Measurements from ENCODE around the gene UBE2B. TPM values are rescaled to one million over a fixed set of nuclear protein-coding genes. Genes with fewer than 3 reads are reported as not detected.
"Not testable (repeated sequence)": the region's sequence is repeated elsewhere in the genome, so short reads cannot be mapped to it uniquely, and the experiment has no call there.

The UBE2B gene
- 69.4 TPM for total RNA-seq

DNA sequence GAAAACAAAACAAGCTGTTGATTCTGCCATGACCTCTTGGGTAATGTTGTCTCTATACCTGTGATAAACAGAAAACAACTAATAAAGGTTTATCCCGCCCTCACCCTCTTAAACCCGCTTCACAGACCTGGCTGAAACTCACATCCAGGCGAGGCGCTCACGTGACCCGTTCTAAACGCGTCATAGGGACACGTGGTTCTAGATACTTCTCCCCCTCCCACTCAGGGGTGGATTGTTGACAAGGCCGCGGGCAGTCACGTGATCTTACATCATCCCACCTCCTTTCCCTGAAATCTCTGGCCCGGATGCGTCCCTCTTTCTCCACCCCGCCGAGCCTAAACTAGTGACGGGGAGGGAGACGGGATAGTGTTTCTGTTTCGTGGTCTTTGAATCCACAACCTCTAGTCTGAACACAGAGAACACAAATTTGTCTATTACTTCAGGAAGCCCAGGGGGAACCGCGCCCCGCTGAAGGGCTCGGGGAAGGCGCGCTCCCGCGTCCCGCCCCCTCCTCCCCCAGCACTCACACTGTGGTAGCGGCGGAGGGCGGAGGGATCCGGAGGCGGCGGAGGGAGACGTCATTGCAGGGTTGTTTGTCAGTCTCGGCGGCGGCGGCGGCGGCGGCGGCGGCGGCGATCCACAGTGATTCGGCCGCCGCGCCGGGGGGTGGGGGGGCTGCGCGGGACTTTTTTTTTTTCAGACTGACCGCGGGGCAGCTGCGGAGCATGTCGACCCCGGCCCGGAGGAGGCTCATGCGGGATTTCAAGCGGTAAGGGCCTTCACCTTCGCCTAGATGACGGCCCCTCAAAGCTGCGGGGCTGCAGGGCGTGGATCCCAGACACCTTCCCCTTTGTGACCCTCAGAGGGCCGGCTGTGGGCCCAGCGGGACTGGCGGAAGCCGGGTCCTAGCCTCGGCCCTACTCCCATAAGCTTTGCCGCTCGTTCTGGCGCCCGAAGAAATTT lies at the start of gene UBE2B:
UBE2B (plus strand) TSS at position 699 of the 963 bp plus-strand sequence; CDS start at position 726, 27 bp downstream.
- DNase-seq, result peak; percentile 100

DNA sequence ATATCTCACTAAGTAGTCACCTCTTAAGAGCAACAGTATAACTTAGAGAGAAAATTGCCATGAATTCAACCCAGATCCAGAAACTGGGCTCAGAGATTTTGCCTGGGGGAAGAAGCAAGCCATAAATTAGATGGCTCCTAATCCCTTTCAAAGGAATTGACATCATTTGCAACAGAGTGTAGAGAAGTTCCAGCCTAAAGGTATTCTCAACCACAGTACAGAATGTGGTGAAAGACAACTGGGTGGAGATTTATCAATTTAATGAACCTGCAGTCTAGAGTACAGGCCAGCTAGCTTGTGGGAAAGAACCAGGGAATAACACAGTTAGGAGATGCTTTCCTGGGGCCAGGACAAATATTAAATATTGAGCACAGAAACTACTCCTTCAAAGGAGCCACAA lies 44.0 kb upstream of the UBE2B start:
- no peak for DNase-seq

GRCh38 chr5:134328619-134329018 lies 42.8 kb upstream of the UBE2B start:
- no peak for DNase-seq

GRCh38 chr5:134336833-134337232 lies 34.5 kb upstream of the UBE2B start:
- not testable (repeated sequence) for DNase-seq

- DNase-seq, result not testable (repeated sequence)
Measured at GRCh38 chr5:134343500-134343899, 27.9 kb upstream of the UBE2B start.

DNA sequence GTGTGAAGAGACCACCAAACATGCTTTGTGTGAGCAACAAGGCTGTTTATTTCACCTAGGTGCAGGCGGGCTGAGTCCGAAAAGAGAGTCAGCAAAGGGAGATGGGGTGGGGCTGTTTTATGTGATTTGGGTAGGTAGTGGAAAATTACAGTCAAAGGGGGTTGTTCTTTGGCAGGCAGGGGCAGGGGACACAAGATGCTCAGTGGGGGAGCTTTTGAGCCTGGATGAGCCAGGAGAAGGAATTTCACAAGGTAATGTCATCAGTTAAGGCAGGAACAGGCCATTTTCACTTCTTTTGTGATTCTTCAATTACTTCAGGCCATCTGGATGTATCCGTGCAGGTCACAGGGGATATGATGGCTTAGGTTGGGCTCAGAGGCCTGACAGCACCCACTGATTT lies 25.9 kb upstream of the UBE2B start:
- DNase-seq, result not testable (repeated sequence)

DNA sequence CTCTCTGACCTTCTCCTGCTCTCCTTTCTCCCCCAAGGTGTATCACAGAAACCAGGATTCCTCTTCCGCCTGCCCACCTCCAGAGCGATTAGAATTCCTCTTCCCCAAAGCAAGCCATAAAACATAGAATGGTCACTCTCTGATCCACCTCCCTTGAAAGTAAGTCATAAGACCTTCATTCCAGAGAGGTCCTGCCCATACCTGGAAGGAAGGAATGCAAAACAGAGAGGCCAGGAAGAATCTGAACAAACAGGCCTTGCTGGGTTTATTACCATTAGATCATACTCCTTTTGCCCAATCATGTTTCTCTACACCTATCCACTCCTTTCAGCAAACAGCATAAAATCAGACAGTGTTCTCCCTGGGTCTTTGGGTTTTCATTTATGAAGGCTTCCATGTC lies 25.4 kb upstream of the UBE2B start:
- DNase-seq, result no peak

- DNase-seq, result no peak
Measured at GRCh38 chr5:134349463-134349862, 21.9 kb upstream of the UBE2B start.

DNA sequence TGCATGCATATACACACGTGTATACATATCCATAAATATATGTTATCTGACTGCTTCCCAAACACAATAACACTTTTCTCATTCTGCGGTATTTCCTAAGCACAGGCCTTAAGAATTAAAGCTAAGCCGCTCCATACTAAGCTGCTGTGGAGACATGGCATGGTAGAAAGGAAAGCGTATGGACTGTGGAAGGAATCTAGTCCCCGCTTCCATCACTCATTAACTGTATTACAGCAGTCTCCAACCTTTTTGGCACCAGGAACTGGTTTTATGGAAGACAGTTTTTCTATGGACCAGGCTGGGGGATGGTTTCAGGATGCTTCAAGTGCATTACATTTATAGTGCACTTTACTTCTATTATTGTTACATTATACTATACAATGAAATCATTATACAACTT lies 15.7 kb upstream of the UBE2B start:
- no peak for DNase-seq

- no peak for DNase-seq
Measured at GRCh38 chr5:134365604-134366003, 5.8 kb upstream of the UBE2B start.

GRCh38 chr5:134370311-134370870 lies 978 bp upstream of the UBE2B start:
- DNase-seq, result no peak

DNA sequence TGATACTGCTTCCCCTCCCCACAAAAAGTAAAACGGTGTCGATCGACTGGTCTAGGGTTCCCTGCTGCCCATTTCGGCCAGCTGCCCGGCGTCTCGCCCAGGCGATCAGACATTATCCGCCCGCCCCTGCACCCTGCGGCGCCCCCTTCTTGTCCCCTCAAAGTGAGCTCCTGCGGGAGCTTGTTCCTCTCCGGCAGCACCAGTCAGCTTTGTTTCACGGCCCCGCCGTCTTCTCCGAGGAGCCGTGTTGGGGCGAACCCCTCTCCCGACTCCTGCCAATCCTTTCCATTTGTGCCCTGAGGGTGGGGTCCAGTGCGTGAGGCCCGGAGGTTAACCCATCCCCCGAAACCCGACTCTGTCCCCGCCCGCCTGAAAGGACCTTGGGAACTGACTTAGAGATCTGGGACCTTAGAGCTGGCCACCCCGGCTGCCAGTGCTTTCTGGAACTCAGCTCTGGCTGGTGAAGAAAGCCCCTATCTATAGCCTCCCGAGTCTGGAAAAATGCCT lies 518 bp downstream of the UBE2B start:
- DNase-seq, result peak; percentile 81

DNA sequence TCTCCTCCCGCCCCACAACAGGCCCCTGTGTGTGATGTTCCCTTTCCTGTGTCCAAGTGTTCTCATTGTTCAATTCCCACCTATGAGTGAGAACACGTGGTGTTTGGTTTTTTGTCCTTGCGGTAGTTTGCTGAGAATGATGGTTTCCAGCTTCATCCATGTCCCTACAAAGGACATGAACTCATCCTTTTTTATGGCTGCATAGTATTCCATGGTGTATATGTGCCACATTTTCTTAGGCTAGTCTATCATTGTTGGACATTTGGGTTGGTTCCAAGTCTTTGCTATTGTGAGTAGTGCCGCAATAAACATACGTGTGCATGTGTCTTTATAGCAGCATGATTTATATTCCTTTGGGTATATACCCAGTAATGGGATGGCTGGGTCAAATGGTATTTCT lies 2.3 kb downstream of the UBE2B start:
- DNase-seq, result not testable (repeated sequence)

DNA sequence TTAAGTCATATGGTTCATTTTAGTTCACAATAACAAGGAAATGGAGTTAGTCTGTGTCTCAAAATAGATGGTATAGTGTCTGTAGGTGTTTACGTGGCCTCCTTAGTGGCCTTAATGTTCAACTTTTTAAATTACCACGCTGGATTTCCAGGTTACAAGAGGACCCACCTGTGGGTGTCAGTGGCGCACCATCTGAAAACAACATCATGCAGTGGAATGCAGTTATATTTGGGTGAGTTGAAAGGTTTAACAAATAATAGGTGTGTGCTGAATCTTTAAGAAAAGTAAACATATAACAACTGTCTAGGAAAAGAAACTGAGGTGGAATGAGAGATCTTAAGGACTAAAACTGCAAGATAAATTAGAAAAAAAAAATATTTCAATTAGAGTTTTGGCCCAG lies 2.9 kb downstream of the UBE2B start:
- no peak for DNase-seq

GRCh38 chr5:134380346-134380745 lies 9.0 kb downstream of the UBE2B start:
- DNase-seq, result no peak

GRCh38 chr5:134382204-134382603 lies 10.8 kb downstream of the UBE2B start:
- DNase-seq, result not testable (repeated sequence)

- no peak for DNase-seq
Measured at GRCh38 chr5:134383980-134384697, 12.8 kb downstream of the UBE2B start.

GRCh38 chr5:134387443-134387842 lies 16.1 kb downstream of the UBE2B start:
- DNase-seq, result no peak

- DNase-seq, result no peak
Measured at GRCh38 chr5:134392301-134392700, 20.9 kb downstream of the UBE2B start.

DNA sequence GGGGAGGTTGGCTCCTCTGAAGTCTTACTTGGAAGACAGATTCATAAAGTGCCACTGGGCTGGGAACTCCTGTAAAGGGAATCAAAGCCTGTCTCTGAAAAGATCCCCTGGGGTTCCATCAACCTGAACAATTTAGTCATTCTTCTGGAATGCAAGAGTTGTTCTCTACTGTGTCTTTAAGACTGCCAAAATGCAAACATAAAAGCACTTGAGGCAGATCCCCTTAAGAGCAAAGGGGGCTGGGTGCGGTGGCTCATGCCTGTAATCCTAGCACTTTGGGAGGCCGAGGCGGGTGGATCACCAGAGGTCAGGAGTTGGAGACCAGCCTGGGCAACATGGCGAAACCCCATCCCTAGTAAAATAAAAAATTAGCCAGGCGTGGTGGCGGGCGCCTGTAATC lies 23.6 kb downstream of the UBE2B start:
- no peak for DNase-seq

- DNase-seq, result no peak
Measured at GRCh38 chr5:134396274-134396673, 24.9 kb downstream of the UBE2B start.

DNA sequence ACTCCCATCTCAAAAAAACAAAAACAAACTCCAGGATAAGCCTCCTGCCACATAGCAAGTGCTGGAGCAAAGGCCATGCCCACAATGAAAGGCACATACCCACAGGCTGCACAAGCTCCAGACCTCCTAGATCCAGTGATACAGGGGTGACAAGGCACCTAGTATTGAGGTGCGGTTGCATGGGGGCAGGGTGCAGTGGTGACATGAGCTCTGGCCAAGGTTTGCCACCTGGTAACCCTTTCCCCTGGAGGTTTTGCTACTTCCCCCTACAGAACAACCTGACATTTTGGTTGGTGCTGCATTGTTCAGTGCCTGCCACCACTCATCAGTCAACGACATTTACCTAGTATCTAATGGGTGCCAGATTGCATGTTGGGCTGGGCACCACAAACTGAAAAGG lies 25.8 kb downstream of the UBE2B start:
- DNase-seq, result no peak
